GM18909 (cell line): ENCODE results near the gene HOXD10.

ENCODE experiments used
- ATAC-seq: cut with Tn5 transposase; IDR thresholded peaks from one replicate; pipeline ENCODE4 v1.9.1; 2021; ENCODE audit warnings: mild to moderate bottlenecking; ENCODE audit not compliant: unreplicated experiment, poor library complexity

HOXD10 gene

GRCh38 chr2:176105730-176106580 lies 10.6 kb upstream of the HOXD10 start:
- ATAC-seq = no peak

- no peak for ATAC-seq
These were observed 9.7 kb upstream of the HOXD10 start, which contains the start of gene HOXD11 for GRCh38 chr2:176106581-176107539. Gene HOXD11, plus strand, starts transcription at chr2:176107280. Its CDS starts 76 bp downstream, at chr2:176107356.

DNA sequence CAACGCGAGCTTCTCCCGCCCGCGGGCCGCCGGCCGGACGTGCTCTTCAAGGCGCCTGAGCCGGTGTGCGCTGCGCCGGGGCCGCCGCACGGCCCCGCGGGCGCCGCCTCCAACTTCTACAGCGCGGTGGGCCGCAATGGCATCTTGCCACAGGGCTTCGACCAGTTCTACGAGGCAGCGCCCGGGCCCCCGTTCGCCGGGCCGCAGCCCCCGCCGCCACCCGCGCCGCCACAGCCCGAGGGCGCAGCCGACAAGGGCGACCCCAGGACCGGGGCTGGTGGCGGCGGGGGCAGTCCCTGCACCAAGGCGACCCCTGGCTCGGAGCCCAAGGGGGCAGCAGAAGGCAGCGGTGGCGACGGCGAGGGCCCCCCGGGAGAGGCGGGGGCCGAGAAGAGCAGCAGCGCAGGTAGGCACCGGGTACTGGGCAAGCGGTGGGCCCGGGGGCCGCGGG lies 8.8 kb upstream of the HOXD10 start:
- ATAC-seq = no peak

- no peak for ATAC-seq
These were observed 7.2 kb upstream of the HOXD10 start for GRCh38 chr2:176109192-176109901.

- no peak for ATAC-seq
These were observed 6.6 kb upstream of the HOXD10 start for GRCh38 chr2:176109946-176110345.

GRCh38 chr2:176110415-176111308 lies 5.9 kb upstream of the HOXD10 start:
- no peak for ATAC-seq

- ATAC-seq = no peak
These were observed 5.3 kb upstream of the HOXD10 start for GRCh38 chr2:176111309-176111663.

DNA sequence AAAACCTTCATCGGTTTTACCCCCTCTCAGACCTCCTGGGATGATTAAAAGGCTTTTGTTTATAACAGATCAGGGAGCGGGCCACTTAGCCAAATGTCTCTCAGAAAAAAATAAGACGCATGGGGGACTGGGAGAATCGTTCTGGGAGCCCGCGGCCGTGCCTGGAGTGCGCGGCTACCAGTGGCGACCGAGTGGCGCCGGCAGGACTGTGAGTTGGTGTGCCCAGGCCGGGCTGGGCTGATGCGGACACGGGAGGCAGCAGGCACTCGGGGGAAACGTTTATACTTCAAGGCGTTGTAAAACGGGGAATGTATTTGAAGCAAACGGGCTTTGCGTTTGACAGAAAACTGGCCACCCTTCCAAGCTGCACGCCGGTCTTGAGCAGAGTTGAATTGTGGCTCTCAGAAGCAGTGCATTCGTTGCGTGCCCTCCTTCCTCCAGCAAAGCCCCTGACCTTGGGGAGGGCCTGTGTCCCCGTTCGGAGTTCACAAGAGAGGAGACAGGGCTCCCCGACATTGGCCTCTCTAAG lies 4.7 kb upstream of the HOXD10 start:
- no peak for ATAC-seq

GRCh38 chr2:176112375-176113302 lies 3.9 kb upstream of the HOXD10 start:
- no peak for ATAC-seq

- no peak for ATAC-seq
These were observed 2.3 kb upstream of the HOXD10 start for GRCh38 chr2:176114120-176114929.

DNA sequence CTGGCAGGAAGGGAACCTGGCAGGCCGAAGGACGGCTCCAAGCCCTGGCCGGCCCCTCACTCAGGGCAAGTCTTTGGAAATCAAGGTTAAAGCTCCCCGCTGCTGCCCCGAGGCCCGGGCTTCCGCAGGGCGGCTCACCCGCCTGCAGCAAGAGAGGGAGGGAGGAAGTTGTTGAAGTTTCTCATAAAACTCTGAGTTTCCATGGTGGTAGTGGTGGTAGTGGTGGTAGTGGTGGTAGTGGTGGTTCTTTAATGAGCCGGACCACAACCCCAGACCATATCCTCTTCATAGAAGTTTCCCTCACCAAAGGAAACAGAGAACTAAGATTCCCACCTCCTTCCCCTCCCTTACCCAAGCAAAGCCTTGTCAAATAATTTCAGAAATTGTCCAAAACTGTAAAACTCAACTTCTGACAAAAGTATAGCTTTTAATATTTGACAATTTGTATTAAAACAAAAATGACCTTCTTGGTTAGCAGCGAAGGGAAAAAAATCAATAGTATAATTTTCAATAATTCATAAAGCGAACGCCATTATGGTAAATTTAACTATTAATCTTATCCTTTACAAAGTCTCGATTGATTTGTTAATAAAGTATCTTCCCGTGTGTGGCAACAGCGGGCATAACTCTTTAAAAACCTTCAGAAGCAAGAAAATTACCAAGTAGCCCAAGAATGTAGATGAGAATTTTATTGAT lies 1.5 kb upstream of the HOXD10 start:
- ATAC-seq = no peak

GRCh38 chr2:176117162-176117822 lies 714 bp downstream of the HOXD10 start:
- no peak for ATAC-seq

DNA sequence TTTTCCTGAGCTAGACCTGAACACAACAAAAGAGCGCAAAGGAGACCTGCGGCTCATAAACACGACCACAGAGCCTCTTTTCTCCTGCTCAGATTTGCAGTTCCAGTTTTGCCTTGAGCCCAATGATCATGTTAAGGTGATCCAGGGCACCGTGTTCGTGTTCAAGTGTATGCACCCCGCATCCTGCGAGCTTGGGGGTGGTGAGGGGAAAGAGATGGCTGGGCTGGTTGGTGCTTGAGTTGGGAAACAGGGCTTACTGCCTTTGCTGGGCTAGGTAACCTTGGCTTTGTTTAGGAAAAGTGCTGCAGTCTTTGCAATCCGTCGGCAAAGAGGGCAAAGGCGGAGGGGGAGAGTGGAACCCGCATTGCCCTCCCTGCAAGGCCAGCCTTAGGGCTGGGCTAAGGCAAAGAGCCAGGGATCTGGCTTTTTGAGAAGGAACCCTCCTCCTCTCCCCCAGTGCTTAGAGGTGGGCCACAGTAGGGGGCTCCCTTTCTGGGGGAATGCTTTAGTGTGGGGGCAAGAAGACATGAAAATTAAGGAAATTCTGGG lies 1.3 kb downstream of the HOXD10 start:
- ATAC-seq = no peak

GRCh38 chr2:176118601-176119339 lies 2.2 kb downstream of the HOXD10 start:
- ATAC-seq = no peak
